GM12801 (cell line): ENCODE data around the gene ATP6V0B.

Experiments used
- CTCF ChIP-seq: IDR thresholded peaks from one replicate; pipeline ENCODE4 v1.5.1; 2011; ENCODE audit warnings: control low read depth; ENCODE audit not compliant: insufficient read length; ENCODE audit errors: extremely low read depth

Gene ATP6V0B

DNA sequence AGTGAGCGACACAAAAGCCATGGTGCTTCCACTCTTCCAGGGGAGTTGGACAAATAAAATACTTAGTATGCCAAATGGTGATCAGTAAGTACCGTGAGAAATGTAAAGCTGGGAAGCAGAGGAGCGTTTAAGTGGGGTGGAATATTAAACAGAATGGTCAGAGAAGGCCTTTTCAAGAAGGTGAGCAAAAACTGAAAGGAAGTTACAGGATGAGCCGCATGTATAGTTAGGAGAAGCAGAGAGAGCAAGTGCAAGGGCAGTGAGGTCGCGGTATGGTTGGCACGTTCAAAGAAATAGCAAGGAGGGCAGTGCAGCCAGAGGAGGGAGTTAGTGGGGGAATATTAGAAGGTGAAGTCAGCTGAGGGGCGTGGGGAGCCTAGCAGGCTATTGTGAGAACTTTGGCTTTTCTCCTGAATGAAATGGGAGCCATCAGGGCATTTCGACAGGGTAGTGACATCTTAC is 748 bp upstream of the ATP6V0B start:
- no peak for TF ChIP-seq CTCF

DNA sequence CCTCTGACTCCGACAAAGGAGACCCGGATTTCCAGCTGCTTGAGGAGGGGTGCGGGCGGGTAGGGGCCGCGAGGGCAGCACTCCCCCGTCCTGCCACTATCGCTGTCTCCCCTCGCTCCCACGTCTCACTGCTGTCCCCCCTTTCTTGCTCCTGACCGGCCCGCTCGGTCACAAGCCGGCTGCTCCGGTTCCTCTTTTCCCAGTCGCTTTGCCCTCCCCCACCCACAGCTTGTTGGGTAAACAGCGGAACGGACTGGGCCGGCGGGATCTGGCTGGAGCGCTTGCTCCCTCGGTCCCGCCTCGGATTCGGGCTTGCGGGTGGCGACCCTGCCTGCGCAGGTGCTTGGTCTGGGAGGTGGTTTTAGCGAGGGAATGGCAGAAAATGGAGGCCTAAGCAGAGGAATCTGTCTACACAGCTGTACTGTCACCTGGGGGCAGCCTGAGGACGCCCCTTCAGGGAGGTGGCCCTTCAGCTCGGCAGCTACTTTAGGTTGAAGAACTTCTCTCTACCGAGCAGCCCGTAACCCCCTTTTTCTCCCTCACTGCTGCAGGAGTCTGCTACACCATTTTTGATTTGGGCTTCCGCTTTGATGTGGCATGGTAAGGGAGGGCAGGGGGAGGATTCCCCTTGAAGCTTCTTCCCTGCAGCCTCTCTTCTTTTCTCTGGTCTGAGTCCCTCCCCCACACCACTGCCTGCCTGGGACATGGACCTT is 645 bp downstream of the ATP6V0B start:
- no peak for TF ChIP-seq CTCF

DNA sequence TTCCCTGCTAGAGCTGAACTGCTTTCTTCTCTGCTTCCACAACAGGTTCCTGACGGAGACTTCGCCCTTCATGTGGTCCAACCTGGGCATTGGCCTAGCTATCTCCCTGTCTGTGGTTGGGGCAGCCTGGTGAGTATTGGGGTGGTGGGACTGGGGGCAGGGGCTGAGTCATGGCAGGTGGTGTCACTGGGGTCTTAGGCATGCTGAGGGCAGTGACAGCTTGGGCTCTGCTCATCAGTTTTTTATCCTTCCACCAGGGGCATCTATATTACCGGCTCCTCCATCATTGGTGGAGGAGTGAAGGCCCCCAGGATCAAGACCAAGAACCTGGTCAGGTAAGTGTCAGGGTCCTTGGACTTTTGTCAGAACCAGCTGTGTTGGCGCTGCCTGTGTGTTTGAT is 1.3 kb downstream of the ATP6V0B start:
- no peak for TF ChIP-seq CTCF

DNA sequence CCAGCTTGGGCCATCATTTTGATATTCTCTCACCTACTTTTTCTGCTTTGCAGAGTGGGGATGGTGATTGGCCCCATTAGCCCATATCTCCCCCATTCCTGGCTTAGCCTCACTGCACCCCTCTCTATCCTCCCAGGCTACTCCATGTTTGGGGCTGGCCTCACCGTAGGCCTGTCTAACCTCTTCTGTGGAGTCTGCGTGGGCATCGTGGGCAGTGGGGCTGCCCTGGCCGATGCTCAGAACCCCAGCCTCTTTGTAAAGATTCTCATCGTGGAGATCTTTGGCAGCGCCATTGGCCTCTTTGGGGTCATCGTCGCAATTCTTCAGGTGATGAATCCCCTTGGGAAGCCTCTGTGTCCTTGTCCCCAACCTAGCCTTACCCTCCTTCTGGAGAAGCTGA is 2.1 kb downstream of the ATP6V0B start:
- no peak for TF ChIP-seq CTCF

DNA sequence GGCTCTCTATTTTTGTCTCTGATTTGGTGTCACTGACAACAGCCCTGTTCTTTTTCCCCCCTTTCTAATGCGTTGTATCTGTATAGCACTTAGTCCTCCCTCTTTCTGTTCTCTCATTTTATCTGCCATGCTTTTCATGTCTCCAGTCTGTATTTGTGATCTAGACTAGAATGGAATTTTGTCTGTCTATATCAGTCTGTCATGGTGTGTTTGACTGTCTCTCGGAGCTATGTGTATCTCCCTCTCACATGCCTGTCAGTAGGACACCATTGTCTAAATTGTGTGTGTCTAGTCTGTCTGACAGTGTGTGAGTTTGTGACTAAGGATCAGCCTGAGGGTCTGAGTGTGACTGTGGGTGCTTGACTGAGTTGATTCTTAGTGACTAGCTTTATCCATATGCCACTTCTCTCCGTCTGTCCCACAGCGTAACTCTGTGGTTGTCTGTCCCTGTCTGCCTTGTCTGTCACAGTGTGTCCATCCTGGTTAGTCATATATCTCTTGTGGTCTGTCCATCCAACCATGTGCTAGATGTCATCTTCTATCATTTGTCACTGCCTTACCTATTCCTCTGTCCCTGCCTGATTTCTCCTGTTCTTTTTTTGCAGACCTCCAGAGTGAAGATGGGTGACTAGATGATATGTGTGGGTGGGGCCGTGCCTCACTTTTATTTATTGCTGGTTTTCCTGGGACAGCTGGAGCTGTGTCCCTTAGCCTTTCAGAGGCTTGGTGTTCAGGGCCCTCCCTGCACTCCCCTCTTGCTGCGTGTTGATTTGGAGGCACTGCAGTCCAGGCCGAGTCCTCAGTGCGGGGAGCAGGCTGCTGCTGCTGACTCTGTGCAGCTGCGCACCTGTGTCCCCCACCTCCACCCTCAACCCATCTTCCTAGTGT is 2.9 kb downstream of the ATP6V0B start:
- no peak for TF ChIP-seq CTCF

DNA sequence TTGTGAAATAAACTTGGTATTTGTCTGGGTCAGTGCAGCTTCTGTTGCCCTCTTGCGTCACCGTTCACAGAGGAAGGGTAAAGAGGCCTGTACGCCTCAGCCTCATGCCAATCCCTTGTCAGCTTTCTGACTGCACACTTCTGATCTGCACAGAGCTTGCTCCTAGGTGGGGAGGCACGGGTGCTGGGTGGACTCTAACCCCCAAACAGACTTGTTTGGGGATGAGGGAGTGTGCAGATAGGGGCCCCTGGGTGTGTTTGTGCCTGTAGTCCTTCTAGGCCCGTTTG is 3.4 kb downstream of the ATP6V0B start:
- TF ChIP-seq CTCF = no peak

- no peak for TF ChIP-seq CTCF
Measured at GRCh38 chr1:43978551-43979260, 3.9 kb downstream of the ATP6V0B start, which contains the start of gene B4GALT2. Gene B4GALT2 (plus strand): TSS chr1:43979210. CDS start chr1:43981161, 1,951 bp downstream.
